D721Med (cell line): Measurements from ENCODE around the gene CHSY1.

Source experiments
- DNase-seq: peaks from one replicate; pipeline ENCODE4 v3.0.0; 2011; ENCODE audit warnings: low spot score; ENCODE audit not compliant: insufficient read length
- FAIRE-seq: peaks from 2 replicates; lab custom pipeline; 2011; peaks lifted over from hg19 to GRCh38; lab: Jason Lieb, UNC
- TF ChIP-seq, protein P1 (sequence below): IDR thresholded peaks from 2 replicates; pipeline ENCODE4 v1.5.1; 2012; ENCODE audit warnings: mild to moderate bottlenecking, control low read depth; ENCODE audit not compliant: insufficient read depth; ENCODE audit errors: missing control alignments

The CHSY1 gene

GRCh38 chr15:101256757-101257156 lies 4.9 kb upstream of the CHSY1 start:
- FAIRE-seq (no peak), DNase-seq (no peak)
- TF ChIP-seq, protein P1, sequence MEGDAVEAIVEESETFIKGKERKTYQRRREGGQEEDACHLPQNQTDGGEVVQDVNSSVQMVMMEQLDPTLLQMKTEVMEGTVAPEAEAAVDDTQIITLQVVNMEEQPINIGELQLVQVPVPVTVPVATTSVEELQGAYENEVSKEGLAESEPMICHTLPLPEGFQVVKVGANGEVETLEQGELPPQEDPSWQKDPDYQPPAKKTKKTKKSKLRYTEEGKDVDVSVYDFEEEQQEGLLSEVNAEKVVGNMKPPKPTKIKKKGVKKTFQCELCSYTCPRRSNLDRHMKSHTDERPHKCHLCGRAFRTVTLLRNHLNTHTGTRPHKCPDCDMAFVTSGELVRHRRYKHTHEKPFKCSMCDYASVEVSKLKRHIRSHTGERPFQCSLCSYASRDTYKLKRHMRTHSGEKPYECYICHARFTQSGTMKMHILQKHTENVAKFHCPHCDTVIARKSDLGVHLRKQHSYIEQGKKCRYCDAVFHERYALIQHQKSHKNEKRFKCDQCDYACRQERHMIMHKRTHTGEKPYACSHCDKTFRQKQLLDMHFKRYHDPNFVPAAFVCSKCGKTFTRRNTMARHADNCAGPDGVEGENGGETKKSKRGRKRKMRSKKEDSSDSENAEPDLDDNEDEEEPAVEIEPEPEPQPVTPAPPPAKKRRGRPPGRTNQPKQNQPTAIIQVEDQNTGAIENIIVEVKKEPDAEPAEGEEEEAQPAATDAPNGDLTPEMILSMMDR = peak; percentile 13

DNA sequence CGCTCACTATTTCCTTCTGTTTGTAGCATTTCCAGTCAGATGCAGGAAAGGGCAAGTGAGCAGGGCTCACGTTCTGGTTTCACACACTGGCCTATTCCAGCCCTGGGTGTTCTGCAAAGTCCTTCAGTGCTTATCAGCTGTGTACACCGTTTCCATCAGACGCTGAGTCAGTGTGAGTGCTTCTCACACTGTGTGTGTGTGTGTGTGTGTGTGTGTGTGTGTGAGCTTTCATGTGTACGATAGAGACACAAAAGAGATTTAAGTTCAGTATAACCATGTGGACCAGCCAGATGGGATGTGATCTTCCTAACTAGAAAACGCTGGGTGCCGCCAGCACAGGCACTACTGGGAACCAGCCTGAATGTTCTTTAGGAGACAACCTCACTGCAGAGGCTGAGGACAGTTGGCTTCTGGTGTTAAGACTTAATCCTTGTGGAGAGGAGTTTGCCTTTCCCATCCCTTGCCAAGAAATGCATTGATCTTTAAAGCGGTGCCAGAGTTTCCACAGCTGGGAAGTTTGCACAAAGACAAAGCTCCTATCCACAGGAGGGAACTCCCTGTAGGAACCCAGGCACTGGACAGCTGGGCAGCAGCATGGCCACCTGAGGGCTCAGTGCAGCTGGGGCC lies 3.9 kb upstream of the CHSY1 start:
- no peak for DNase-seq
- TF ChIP-seq, protein P1 = no peak
- FAIRE-seq = no peak

GRCh38 chr15:101255051-101255395 lies 3.2 kb upstream of the CHSY1 start:
- no peak for FAIRE-seq
- DNase-seq = no peak
- TF ChIP-seq, protein P1 = no peak

DNA sequence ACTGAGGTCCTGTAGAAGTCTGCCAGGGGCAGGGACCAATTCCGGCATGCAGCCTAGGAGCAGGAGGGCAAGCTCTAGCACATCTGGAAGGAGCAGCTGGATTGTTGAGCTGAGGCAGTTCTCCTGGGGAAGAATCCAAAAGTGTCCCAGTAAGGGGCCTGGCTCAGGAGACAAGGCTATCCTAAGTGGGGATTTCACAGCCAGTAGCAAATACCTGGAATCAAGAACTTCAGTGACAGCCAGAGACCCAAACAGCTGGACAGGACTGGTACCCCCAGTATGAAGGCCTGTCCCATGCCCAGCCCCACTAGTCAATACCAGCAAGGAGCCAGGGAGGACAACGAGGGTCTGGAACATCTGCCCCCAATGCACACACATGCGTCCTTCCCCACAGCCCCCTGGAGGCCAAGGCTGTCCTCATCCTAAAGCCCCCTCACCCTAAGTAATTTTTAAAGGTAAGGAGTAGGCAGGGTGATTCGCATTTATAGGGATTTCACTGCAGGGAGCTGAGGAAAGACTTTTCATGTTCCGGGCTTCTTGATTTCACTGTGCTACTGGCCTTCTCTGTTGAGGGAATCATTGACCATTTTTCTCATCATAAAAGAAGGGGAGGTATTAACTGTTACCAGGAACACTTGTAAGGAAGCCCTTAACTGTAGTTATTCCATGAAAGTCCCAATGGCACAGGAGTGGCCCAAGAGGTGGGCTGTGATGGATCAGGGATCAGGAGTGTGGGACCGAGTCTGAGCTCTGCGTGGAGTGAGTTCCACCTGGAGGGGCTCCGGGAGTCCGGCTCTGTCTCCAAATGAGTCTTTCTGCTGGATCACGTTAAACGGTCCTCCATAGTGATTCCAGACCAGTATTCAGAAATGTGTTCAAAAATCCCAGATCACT lies 2.6 kb upstream of the CHSY1 start:
- DNase-seq = no peak
- TF ChIP-seq, protein P1 = no peak
- FAIRE-seq = no peak

- TF ChIP-seq, protein P1 = no peak
- FAIRE-seq (no peak), DNase-seq (no peak)
These were observed 988 bp upstream of the CHSY1 start for GRCh38 chr15:101252836-101253235.

DNA sequence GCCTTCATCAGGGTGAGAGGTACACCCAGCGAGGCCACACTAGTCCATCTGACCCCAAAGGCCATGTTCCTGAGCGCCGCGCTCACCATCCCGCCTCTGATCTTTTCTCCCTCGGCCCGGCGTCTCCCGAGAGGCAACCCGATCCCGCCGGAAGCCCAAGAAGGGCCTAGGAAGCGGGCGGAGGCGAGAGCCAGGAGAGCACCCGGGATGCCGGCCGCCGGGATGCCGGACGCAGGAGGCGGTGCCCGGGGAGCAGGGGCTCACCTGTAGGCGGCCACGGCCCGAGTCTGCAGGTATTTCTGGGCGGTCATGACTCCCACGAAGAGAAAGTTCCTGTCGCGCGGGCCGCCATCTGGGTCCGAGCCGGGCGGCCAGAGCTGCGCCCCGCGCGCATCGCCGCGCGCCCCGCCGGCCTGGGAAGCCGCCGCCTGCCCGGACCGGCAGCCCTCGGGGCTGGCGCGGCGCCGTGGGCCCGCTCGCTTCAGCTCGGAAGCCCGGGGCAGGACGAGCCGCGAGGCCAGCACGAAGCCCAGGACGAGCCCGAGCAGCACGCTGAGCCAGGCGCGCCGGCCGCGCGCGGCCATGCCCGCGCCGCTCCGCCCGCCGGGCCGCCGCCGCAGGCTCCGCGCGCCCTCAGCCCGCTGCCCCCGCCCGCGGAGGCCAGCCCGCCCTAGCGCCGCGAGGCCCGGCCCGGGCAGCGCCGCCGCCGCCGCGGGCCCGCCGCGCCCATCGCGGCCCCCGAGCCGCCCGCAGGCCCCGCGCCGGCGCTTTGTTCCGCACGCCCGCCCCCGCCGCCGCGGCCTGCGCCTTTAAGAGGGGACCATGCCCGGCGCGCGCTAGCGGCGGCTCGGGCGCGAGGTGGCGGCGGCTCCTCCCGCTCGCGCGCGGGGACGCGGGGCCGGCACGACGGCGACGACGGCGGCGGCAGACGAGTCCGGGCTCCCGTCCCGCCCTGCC lies 697 bp downstream of the CHSY1 start:
- DNase-seq (no peak), FAIRE-seq (no peak)
- TF ChIP-seq, protein P1 = no peak
